AG09309 (cell line): ENCODE data around the gene GABRB1.

Experiments used
- DNase-seq: peaks from one replicate; pipeline ENCODE4 v3.0.0-alpha.2; 2010; ENCODE audit warnings: low read depth
- H3K4me3 ChIP-seq: 2 replicates; pipeline ENCODE4 v1.5.1; 2011; ENCODE audit warnings: mild to moderate bottlenecking, low read depth, low read length, moderate library complexity; ENCODE audit not compliant: control insufficient read depth
- CTCF ChIP-seq: IDR thresholded peaks from 2 replicates; pipeline ENCODE4 v1.5.1; 2011; ENCODE audit warnings: mild to moderate bottlenecking, low read depth, low read length, inconsistent platforms; ENCODE audit not compliant: insufficient read depth, control insufficient read depth; ENCODE audit errors: missing control alignments

Gene GABRB1

GRCh38 chr4:47465004-47465403, 433.6 kb downstream of the GABRB1 start:
- DNase-seq, result no peak
- no peak for TF ChIP-seq CTCF
- H3K4me3 ChIP-seq, result no peak overlapping the region

- no peak for DNase-seq
- H3K4me3 ChIP-seq, result no peak overlapping the region
- no peak for TF ChIP-seq CTCF
These were observed 434.9 kb downstream of the GABRB1 start for GRCh38 chr4:47466056-47466785.

- no peak for TF ChIP-seq CTCF
- DNase-seq, result peak; percentile 11
- no peak overlapping the region for H3K4me3 ChIP-seq
These were observed 437.5 kb downstream of the GABRB1 start for GRCh38 chr4:47468706-47469365.

GRCh38 chr4:47469951-47470350, 438.6 kb downstream of the GABRB1 start:
- DNase-seq, result peak; percentile 20
- H3K4me3 ChIP-seq, result no peak overlapping the region
- no peak for TF ChIP-seq CTCF

- H3K4me3 ChIP-seq, result no peak overlapping the region
- no peak for TF ChIP-seq CTCF
- DNase-seq, result no peak
These were observed 439.7 kb downstream of the GABRB1 start for GRCh38 chr4:47471064-47471463.

GRCh38 chr4:47471591-47471990, 440.2 kb downstream of the GABRB1 start:
- H3K4me3 ChIP-seq, result no peak overlapping the region
- no peak for DNase-seq

More at GRCh38 chr4:47471591-47471990, 440.2 kb downstream of the GABRB1 start:
- no peak for TF ChIP-seq CTCF
